Caki2 (cell line): ENCODE measurements around the gene SERPINB11. TPM values are rescaled to one million over a fixed set of nuclear protein-coding genes. Genes with fewer than 3 reads are reported as not detected.

Experiments used
- total RNA-seq: library from RNA; depleted of rRNA; stranded (reverse); fragments of >200 nt; shearing (Covaris generic); gene quantifications from 2 replicates; pipeline ENCODE4 v1.2.3, GENCODE V29; 2014; ENCODE audit warnings: low replicate concordance; rRNA removed

SERPINB11 gene
- total RNA-seq, 1 experiment from 2014 or later: not detected

Other genes starting within 250 kb of the SERPINB11 start
- gene SERPINB5, start 226.0 kb upstream of the SERPINB11 start, total RNA-seq: 40.1 and 44.9 TPM in 2 replicates
- not detected in 2 replicates for gene SERPINB12, start 160.6 kb upstream of the SERPINB11 start, total RNA-seq
- gene SERPINB13, start 115.6 kb upstream of the SERPINB11 start, total RNA-seq: not detected in 2 replicates
- not detected in 2 replicates for gene SERPINB4, start 58.7 kb upstream of the SERPINB11 start, total RNA-seq
- gene SERPINB3, start 41.1 kb upstream of the SERPINB11 start, total RNA-seq: not detected in 2 replicates
- gene SERPINB7, start 72.5 kb downstream of the SERPINB11 start, total RNA-seq: 3.4 and 9.3 TPM in 2 replicates
- gene SERPINB2, start 184.7 kb downstream of the SERPINB11 start, total RNA-seq: not detected in 2 replicates
- gene SERPINB10, start 205.0 kb downstream of the SERPINB11 start, total RNA-seq: not detected in 2 replicates
- gene HMSD, start 246.3 kb downstream of the SERPINB11 start, total RNA-seq: not detected in 2 replicates